Hematopoietic multipotent progenitor cell treated with erythropoietin and hydrocortisone succinate and interleukin-3 and kit ligand, for 17 days (in vitro differentiated cells): ENCODE data around the gene TSPEAR.
"Not testable (repeated sequence)": the region's sequence is repeated elsewhere in the genome, so short reads cannot be mapped to it uniquely, and the experiment has no call there.

Source experiments
- DNase-seq: peaks from one replicate; pipeline ENCODE4 v3.0.0-alpha.2; 2015; ENCODE audit warnings: low spot score

The TSPEAR gene

GRCh38 chr21:44603109-44603875, 108.1 kb downstream of the TSPEAR start:
- DNase-seq, result no peak

- no peak for DNase-seq
Observed at GRCh38 chr21:44602463-44602850, 108.9 kb downstream of the TSPEAR start.

- DNase-seq, result no peak
Observed at GRCh38 chr21:44601596-44602462, 109.5 kb downstream of the TSPEAR start.

GRCh38 chr21:44601091-44601490, 110.3 kb downstream of the TSPEAR start:
- not testable (repeated sequence) for DNase-seq

GRCh38 chr21:44600118-44600978, 111.0 kb downstream of the TSPEAR start, which contains the start of gene KRTAP10-7:
Gene KRTAP10-7, plus strand, starts transcription at chr21:44600597. Its CDS starts 25 bp downstream, at chr21:44600622.
- not testable (repeated sequence) for DNase-seq

GRCh38 chr21:44599264-44600029, 111.9 kb downstream of the TSPEAR start:
- no peak for DNase-seq

- no peak for DNase-seq
Observed at GRCh38 chr21:44598061-44598460, 113.3 kb downstream of the TSPEAR start.

GRCh38 chr21:44596068-44596725, 115.2 kb downstream of the TSPEAR start:
- no peak for DNase-seq

- DNase-seq, result no peak
Observed at GRCh38 chr21:44595524-44595923, 115.8 kb downstream of the TSPEAR start.

GRCh38 chr21:44594406-44594916, 116.9 kb downstream of the TSPEAR start:
- DNase-seq, result no peak

GRCh38 chr21:44593598-44594405, 117.6 kb downstream of the TSPEAR start:
- peak; percentile 72 for DNase-seq

- no peak for DNase-seq
Observed at GRCh38 chr21:44592446-44593311, 118.7 kb downstream of the TSPEAR start, which contains the start of gene KRTAP10-6. Gene KRTAP10-6, minus strand, starts transcription at chr21:44592505. Its CDS starts 21 bp downstream, at chr21:44592484.

GRCh38 chr21:44591801-44592130, 119.6 kb downstream of the TSPEAR start:
- not testable (repeated sequence) for DNase-seq

- not testable (repeated sequence) for DNase-seq
Observed at GRCh38 chr21:44590897-44591800, 120.2 kb downstream of the TSPEAR start.

GRCh38 chr21:44590311-44590721, 121.1 kb downstream of the TSPEAR start:
- DNase-seq, result no peak

GRCh38 chr21:44589586-44590305, 121.6 kb downstream of the TSPEAR start:
- DNase-seq, result no peak

- DNase-seq, result no peak
Observed at GRCh38 chr21:44589094-44589493, 122.3 kb downstream of the TSPEAR start.
